ELF-1 (cell line): ENCODE data around the gene ZNF692.
A peak's percentile ranks its signal among the peaks of the same experiment; 100 is the strongest.
"Not testable (repeated sequence)": the region's sequence is repeated elsewhere in the genome, so short reads cannot be mapped to it uniquely, and the experiment has no call there.

Experiments
- DNase-seq: peaks from one replicate; pipeline ENCODE4 v3.0.0-alpha.2; 2016; ENCODE audit warnings: low read depth, low spot score

Gene ZNF692, protein sequence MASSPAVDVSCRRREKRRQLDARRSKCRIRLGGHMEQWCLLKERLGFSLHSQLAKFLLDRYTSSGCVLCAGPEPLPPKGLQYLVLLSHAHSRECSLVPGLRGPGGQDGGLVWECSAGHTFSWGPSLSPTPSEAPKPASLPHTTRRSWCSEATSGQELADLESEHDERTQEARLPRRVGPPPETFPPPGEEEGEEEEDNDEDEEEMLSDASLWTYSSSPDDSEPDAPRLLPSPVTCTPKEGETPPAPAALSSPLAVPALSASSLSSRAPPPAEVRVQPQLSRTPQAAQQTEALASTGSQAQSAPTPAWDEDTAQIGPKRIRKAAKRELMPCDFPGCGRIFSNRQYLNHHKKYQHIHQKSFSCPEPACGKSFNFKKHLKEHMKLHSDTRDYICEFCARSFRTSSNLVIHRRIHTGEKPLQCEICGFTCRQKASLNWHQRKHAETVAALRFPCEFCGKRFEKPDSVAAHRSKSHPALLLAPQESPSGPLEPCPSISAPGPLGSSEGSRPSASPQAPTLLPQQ

GRCh38 chr1:248858891-248859889 lies at the start of gene ZNF692:
Gene ZNF692, minus strand, starts transcription at chr1:248859085. Its CDS starts 776 bp downstream, at chr1:248858309.
- peak; percentile 96 for DNase-seq

DNA sequence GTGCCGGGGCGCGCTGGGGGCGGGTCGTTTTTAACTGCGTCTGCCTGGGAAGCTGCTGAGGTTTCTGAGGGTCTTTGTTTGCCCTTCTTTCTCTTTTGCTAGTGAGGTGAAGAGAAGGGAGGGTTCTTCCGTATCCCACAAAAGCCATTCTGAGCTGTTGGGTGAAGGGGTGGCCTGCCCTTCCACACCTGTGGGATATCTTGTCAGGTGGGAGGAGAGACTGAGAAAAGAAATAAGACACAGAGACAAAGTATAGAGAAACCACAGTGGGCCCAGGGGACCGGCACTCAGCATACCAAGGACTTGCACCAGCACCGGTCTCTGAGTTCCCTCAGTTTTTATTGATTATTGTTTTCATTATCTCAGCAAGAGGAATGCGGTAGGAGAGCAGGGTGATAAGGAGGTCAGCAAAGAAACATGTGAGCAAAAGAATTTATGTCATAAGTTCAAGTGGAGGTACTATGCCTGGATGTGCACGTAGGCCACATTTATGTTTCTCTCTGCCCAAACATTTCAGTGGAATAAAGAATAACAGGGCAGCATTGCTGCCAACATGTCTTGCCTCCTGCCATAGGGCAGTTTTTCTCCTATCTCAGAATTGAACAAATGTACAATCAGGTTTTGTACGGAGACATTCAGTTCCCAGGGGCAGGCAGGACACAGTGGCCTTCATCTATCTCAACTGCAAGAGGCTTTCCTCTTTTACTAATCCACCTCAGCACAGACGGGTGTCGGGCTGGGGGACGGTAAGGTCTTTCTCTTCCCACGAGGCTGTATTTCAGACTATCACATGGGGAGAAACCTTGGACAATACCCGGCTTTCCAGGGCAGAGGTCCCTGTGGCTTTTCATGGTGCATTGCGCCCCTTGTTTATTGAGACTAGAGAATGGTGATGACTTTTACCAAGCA lies 48.1 kb upstream of the ZNF692 start:
- no peak for DNase-seq

- peak; percentile 97 for DNase-seq
These were observed 47.3 kb upstream of the ZNF692 start, which contains the start of gene PGBD2 for GRCh38 chr1:248906009-248906752. Gene PGBD2, plus strand, starts transcription at chr1:248906235. Its CDS starts 7,628 bp downstream, at chr1:248913863.

DNA sequence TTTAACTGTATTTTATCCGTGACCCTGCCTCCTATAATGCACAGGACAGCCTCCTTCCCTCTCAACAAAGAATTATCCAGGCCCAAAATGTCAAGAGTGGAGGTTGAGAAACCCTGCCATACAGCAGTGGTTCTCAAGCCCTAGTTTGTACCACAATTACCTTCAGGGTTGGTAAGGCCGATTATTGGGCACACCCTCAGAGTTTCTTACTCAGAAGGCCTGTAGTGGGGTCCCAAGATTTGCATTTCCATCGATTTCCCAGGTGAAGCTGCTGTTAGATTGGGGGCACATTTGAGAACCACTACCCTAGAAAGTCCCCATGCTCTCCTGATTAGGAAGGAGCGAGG lies 46.8 kb upstream of the ZNF692 start:
- DNase-seq = no peak

- DNase-seq = no peak
These were observed 45.7 kb upstream of the ZNF692 start for GRCh38 chr1:248904437-248905216.

GRCh38 chr1:248901578-248901977 lies 42.7 kb upstream of the ZNF692 start:
- no peak for DNase-seq

GRCh38 chr1:248900637-248901036 lies 41.8 kb upstream of the ZNF692 start:
- no peak for DNase-seq

- DNase-seq = peak; percentile 21
These were observed 38.8 kb upstream of the ZNF692 start for GRCh38 chr1:248897412-248898337.

GRCh38 chr1:248894837-248895236 lies 36.0 kb upstream of the ZNF692 start:
- no peak for DNase-seq

- no peak for DNase-seq
These were observed 33.7 kb upstream of the ZNF692 start for GRCh38 chr1:248892590-248892989.

GRCh38 chr1:248891758-248892157 lies 32.9 kb upstream of the ZNF692 start:
- DNase-seq = no peak

GRCh38 chr1:248890549-248891498 lies 31.9 kb upstream of the ZNF692 start:
- DNase-seq = no peak

DNA sequence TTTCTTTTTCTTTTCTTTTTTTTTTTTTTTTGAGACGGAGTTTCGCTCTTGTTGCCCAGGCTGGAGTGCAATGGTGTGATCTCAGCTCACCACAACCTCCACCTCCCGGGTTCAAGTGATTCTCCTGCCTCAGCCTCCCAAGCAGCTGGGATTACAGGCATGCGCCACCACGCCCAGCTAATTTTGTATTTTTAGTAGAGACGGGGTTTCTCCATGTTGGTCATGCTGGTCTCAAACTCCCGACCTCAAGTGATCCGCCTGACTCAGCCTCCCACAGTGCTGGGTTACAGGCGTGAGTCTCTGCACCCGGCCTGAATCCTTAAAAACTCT lies 31.0 kb upstream of the ZNF692 start:
- not testable (repeated sequence) for DNase-seq

- DNase-seq = no peak
These were observed 27.5 kb upstream of the ZNF692 start for GRCh38 chr1:248886237-248886895.

- no peak for DNase-seq
These were observed 26.8 kb upstream of the ZNF692 start for GRCh38 chr1:248885646-248886045.

- no peak for DNase-seq
These were observed 25.9 kb upstream of the ZNF692 start for GRCh38 chr1:248884632-248885295.
